ENCODE data around the gene PACS2.
A peak's percentile ranks its signal among the peaks of the same experiment; 100 is the strongest.
"Not testable (repeated sequence)": the region's sequence is repeated elsewhere in the genome, so short reads cannot be mapped to it uniquely, and the experiment has no call there.

Gene PACS2

GRCh38 chr14:105314287-105315200, at the start of gene PACS2:
PACS2 (plus strand) TSS chr14:105314748; CDS start chr14:105314919, 171 bp downstream.
- peak; percentile 65 for DNase-seq

GRCh38 chr14:105267820-105268548, 46.6 kb upstream of the PACS2 start:
- DNase-seq, result no peak

- no peak for DNase-seq
Measured at GRCh38 chr14:105268736-105269354, 45.7 kb upstream of the PACS2 start.

DNA sequence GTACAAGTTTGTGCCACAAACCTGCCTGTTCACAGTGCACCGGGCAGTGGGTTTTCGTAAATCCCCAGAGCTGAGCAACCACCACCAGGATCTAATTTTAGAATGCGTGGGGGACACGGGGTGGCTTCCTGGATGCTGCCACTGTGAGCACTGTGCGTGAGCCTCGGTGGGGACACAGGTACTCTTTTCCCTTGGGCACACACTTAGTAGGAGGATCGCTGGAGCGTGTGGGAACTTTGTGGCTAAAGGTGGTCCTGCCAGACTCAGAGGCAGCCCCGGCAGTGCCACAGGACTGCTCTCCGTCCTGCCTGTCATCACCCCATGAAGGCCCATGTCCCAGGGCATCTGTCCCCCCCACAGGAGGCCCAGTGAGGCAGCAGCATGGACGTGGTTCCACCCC, 45.1 kb upstream of the PACS2 start:
- no peak for DNase-seq

- DNase-seq, result no peak
Measured at GRCh38 chr14:105271224-105271890, 43.2 kb upstream of the PACS2 start.

- DNase-seq, result peak; percentile 91
Measured at GRCh38 chr14:105272623-105273022, 41.9 kb upstream of the PACS2 start.

GRCh38 chr14:105273062-105273461, 41.5 kb upstream of the PACS2 start:
- DNase-seq, result peak; percentile 91

DNA sequence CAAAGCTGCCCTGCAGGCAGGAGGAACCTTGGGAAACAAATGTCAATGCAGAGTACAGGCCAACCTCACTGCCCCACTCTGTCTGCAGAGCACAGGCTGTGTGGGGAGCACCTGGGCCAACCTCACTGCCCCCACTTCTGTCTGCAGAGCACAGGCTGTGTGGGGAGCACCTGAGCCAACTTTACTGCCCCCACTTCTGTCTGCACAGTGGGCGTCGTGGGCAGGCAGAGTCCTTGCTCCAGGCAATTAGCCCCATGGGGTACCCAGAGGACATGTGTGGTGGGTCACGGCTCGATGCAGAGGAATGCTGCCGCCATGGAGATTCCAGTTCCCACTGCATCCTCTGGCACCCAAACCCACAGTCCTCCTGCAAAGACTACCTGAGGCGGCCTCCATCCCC, 39.9 kb upstream of the PACS2 start:
- no peak for DNase-seq

- no peak for DNase-seq
Measured at GRCh38 chr14:105275267-105275946, 39.1 kb upstream of the PACS2 start.

GRCh38 chr14:105277448-105277847, 37.1 kb upstream of the PACS2 start:
- not testable (repeated sequence) for DNase-seq

- DNase-seq, result no peak
Measured at GRCh38 chr14:105279642-105280361, 34.7 kb upstream of the PACS2 start.

GRCh38 chr14:105280525-105280924, 34.0 kb upstream of the PACS2 start:
- DNase-seq, result no peak

GRCh38 chr14:105281371-105282097, 33.0 kb upstream of the PACS2 start:
- peak; percentile 72 for DNase-seq

DNA sequence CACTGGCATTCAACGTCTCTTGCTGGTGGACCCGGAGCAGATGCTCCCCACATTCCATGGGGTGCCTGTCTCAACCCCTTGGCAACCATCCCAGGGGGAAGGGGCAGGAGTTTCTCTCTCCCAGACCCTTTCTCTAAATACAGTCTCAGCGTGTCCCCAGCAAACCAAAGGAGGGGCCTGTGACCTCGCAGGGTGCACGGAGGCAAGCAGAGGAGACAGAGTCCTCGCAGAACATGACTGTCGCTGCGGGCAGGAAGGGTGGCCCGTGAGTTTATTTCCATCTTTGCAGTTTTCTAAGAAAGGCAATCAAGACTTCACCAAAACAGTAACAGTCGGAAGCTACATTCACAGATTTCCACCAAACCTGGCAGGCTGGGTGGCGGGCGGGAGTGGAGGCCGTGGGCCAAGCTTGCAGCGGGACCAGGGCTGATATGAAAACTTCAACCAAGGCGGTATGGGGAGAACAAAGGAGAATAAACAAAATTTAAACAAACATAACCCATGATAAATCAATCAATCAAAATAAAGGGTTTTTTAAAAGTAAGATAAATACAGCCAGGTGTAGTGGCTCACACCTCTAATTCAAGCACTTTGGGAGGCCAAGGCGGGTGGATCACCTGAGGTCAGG, 32.3 kb upstream of the PACS2 start:
- no peak for DNase-seq

- no peak for DNase-seq
Measured at GRCh38 chr14:105283028-105283427, 31.5 kb upstream of the PACS2 start.

GRCh38 chr14:105283899-105284298, 30.6 kb upstream of the PACS2 start:
- no peak for DNase-seq

DNA sequence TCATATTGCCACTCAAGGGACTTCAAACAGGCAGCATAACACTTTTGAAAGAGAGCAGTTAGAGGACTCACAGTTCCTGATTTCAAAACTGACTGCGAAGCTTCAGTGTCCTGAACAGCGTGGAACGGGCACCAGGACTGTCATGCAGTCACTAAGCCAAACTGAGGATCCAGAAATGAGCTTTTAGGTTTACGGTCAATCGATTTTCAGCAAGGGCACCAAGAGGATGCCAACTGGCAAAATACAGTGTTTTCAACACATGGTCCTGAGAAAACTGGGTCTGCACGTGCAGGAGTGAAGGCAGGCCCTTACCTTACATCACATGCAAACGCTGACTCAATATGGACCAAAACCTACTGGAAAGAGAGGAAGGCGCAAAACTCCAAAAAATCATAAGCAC, 29.4 kb upstream of the PACS2 start:
- DNase-seq, result no peak

DNA sequence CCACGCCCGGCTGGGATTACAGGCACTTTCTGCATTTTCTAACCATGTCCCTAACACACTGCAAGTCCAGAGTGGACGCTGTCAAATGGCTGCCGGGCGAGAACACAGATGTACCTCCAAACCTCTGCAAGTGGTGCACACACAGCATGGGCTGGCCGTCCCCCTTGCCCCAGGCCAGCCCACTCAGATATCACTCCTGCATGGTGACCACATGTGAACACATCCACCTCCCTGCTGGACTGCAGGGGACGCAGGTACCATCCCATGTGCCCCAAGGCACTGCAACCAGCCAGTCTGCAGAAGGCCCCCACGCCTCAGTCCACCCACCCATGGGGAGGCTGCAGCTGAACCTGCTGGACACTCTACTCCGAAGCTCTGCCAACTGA, 27.8 kb upstream of the PACS2 start:
- no peak for DNase-seq

DNA sequence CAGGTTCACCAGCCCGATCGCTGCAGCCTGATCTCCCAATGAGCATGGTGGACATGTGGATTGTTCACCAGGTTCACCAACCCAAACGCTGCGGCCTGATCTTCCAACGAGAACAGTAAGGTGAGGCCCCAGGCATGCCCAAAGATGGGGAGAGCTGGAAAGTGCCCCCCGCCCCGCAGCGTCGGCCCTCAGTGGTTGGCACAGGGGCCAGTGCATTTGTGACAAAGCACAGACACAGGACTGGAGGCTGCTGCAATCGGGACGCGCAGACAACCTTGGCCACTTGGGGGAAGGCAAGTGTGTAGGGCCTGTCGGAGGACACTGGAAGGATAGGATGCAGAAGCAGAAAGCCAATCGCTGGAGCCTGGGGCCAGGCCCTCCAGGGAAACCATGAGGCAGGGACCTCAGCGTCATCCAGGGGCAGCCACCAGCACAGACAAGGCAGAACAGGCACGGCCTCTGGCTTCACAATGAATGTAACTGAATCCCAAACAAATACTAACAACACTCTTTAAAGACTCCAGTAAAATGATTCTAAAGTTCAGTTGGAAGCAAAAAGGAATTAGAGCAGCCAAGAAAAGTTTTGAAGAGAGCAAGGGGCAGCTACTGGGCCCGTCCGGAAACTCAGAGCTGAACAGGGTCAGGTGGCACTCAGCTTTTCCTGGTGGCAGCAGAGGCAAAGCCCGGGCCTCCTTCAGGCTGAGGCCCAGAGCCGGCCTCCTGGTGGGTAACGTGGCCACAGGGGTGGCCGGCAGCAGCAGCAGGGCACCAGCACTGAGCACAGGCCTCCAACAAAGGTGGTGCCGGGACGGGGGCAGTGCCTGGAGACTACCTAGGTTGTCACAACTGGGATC, 27.1 kb upstream of the PACS2 start:
- no peak for DNase-seq

DNA sequence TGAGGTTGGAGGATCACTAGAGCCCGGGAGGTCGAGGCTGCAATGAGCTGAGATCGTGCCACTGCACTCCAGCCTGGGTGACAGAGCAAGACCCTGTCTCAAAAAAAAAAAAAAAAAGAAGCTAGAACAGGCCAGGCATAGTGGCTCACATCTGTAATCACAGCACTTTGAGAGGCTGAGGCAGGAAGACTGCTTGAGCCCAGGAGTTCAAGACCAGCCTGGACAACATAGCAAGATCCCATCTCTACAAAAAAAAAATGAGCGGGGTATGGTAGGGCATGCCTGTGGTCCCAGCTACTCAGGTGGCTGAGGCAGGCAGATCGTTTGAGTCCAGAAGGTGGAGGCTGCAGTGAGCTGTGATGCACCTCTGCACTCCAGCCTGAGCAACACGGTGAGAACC, 25.6 kb upstream of the PACS2 start:
- not testable (repeated sequence) for DNase-seq
